GM21737 (cell line): ENCODE data around the gene ATXN3L.

Experiments
- ATAC-seq: cut with Tn5 transposase; IDR thresholded peaks from one replicate; pipeline ENCODE4 v1.9.1; 2021; ENCODE audit warnings: mild to moderate bottlenecking, moderate library complexity; ENCODE audit not compliant: unreplicated experiment

ATXN3L gene

DNA sequence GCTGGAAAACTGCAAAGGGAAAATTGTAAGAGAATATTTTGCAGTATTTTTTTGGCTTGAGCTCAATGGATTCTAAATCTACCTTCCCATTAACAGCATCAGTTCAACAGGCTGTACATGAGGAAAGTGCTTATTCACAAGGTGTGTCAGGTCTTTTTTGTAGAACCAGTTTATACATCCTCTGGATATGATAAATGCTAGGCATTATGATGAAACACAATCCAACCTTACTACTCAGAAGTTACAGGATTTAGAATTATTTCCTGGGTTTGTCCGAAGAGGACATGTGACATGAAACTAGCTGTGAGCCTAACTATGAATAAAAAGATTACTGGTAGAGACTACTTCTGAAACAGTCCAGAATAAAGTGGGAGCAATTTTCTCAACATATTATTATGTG, 49.5 kb downstream of the ATXN3L start:
- no peak for ATAC-seq

DNA sequence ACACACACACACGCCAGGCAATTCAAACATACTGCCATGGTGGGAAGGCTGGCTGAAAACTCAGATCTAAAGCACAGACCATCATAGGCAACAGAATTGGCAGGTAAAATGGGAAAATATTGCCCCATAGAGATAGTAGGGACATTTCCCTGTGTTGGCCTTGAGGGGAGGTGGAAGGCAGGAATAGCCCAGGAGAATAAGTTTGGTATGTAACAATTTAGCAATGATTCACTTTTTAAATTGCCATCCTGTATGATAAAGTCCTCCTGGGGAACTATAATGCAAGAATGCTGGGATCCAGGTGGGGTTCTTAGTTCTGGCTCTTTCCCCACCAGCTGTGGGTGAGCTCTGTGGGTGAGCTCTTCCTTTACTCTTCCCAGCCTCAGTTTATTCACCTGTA, 51.0 kb downstream of the ATXN3L start:
- ATAC-seq: no peak
